Measurements from ENCODE around the gene P3H2. TPM values are rescaled to one million over a fixed set of nuclear protein-coding genes. Genes with fewer than 3 reads are reported as not detected.

P3H2 gene
- total and polyA plus RNA-seq, 2 donors (not counting 1 experiment from before 2014, with no cell fraction given), result not detected

DNA sequence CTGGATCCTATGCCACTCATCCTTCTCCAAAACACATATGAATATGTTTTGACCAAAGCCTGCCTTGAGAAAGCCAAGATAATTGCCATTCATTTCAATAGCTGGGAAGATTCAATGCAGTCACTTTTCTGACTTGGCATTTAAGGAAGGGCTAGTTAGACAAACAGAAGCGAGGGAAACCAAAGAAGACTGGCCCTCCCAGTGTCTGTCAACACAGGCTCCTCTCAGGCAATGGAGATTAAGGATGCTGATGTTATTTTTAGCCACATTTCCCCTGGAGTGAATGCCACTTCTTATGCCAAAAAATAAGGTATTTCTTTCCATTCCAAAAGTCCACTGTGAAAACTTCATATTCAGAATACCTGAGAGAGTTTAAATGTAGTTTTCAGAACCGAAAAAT is 101.7 kb downstream of the P3H2 start:
- no peaks in the 10 kb centered on the region for H3K9me3 ChIP-seq (ENCODE audit: control extremely low read depth in 1 of 3, control insufficient read depth in 2 of 3, insufficient read depth in 1 of 3, low read length in 2 of 3)
- no peak overlapping the region for H3K9ac ChIP-seq (ENCODE audit: low read length)
- H3K27me3 Mint-ChIP-seq, result peaks cover 4% of the 10 kb centered on the region
- DNase-seq (no peak), ATAC-seq (ENCODE audit: low read depth) (no peak)
- no peaks in the 10 kb centered on the region for H3K36me3 ChIP-seq (replicated peaks in 1 of 2; ENCODE audit: control extremely low read depth in 1 of 2, control insufficient read depth in 1 of 2, extremely low read depth in 1 of 2, insufficient read depth in 2 of 2, low read length in 1 of 2)
- no peaks in the 10 kb centered on the region for H3K4me1 Mint-ChIP-seq
- no peaks in the 10 kb centered on the region for H3K4me1 ChIP-seq (ENCODE audit: control insufficient read depth in 2 of 2, insufficient read depth in 2 of 2, low read length in 2 of 2)
- H3K4me3 ChIP-seq (ENCODE audit: control extremely low read depth in 1 of 5, extremely low read depth in 1 of 5, insufficient read depth in 1 of 5, low read depth in 2 of 5, low read length in 4 of 5), result no peak overlapping the region
- ChIA-PET POLR2A (no interaction called here), CTCF (no interaction called here)
- H3K27me3 ChIP-seq (replicated peaks in 1 of 4; ENCODE audit: control extremely low read depth in 1 of 4, control insufficient read depth in 3 of 4, insufficient read depth in 4 of 4, low read length in 3 of 4), result no peaks in the 10 kb centered on the region
- no peak overlapping the region for H3K4me3 Mint-ChIP-seq
- H3K27ac ChIP-seq (ENCODE audit: low read length in 2 of 2), result no peak overlapping the region
- H2AFZ ChIP-seq (ENCODE audit: insufficient read depth, low read depth, low read length, poor library complexity, severe bottlenecking), result no peak overlapping the region
- no peaks in the 10 kb centered on the region for H4K20me1 ChIP-seq (ENCODE audit: control insufficient read depth, insufficient read depth, low read length, poor library complexity, severe bottlenecking)
- H3K79me2 ChIP-seq (ENCODE audit: control insufficient read depth, insufficient read depth, low read length), result no peaks in the 10 kb centered on the region
- no peak for TF ChIP-seq EZH2 (IDR thresholded peaks at IDR 0.05; ENCODE audit: borderline replicate concordance, insufficient read depth, low read depth, low read length, poor library complexity, severe bottlenecking)
- TF ChIP-seq, protein P1, sequence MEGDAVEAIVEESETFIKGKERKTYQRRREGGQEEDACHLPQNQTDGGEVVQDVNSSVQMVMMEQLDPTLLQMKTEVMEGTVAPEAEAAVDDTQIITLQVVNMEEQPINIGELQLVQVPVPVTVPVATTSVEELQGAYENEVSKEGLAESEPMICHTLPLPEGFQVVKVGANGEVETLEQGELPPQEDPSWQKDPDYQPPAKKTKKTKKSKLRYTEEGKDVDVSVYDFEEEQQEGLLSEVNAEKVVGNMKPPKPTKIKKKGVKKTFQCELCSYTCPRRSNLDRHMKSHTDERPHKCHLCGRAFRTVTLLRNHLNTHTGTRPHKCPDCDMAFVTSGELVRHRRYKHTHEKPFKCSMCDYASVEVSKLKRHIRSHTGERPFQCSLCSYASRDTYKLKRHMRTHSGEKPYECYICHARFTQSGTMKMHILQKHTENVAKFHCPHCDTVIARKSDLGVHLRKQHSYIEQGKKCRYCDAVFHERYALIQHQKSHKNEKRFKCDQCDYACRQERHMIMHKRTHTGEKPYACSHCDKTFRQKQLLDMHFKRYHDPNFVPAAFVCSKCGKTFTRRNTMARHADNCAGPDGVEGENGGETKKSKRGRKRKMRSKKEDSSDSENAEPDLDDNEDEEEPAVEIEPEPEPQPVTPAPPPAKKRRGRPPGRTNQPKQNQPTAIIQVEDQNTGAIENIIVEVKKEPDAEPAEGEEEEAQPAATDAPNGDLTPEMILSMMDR (IDR thresholded peaks at IDR 0.05), result no peak
- H3K4me2 ChIP-seq (replicated peaks; ENCODE audit: low read depth, low read length, poor library complexity, severe bottlenecking), result no peak overlapping the region
- 100% methylated on average over 1 of the region's 2 CpGs for WGBS (ENCODE audit: insufficient coverage)
- H3K9me3 Mint-ChIP-seq (ENCODE audit: insufficient read depth), result no peaks in the 10 kb centered on the region
- intact Hi-C loops (cut with micrococcal nuclease), result no loop called here
- no peak overlapping the region for H3K27ac Mint-ChIP-seq

DNA sequence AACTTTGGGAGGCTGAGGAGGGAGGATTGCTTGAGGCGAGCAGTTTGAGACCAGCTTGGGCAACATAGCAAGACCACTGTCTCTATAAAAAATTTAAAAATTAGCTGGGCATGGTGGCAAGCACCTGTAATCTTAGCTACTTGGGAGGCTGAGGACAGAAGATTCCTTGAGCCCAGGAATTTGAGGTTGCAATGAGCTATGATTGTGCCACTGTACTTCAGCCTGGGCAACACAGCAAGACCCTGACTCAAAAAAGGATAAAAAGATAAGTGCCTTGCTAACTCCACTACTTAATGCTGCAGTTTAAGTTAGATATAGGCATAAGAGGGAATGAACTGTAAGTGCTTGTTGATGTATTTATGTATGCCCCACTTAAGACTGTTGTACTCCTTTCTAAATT is 102.2 kb downstream of the P3H2 start:
- no peaks in the 10 kb centered on the region for H3K4me1 Mint-ChIP-seq
- no peak overlapping the region for H3K27ac ChIP-seq (ENCODE audit: low read length in 2 of 2)
- DNase-seq (no peak), ATAC-seq (ENCODE audit: low read depth) (no peak)
- H3K27me3 ChIP-seq (replicated peaks in 1 of 4; ENCODE audit: control extremely low read depth in 1 of 4, control insufficient read depth in 3 of 4, insufficient read depth in 4 of 4, low read length in 3 of 4), result no peaks in the 10 kb centered on the region
- TF ChIP-seq, protein P1 (IDR thresholded peaks at IDR 0.05), result no peak
- no peak for TF ChIP-seq EZH2 (IDR thresholded peaks at IDR 0.05; ENCODE audit: borderline replicate concordance, insufficient read depth, low read depth, low read length, poor library complexity, severe bottlenecking)
- no peak overlapping the region for H3K4me3 ChIP-seq (ENCODE audit: control extremely low read depth in 1 of 5, extremely low read depth in 1 of 5, insufficient read depth in 1 of 5, low read depth in 2 of 5, low read length in 4 of 5)
- H3K4me2 ChIP-seq (replicated peaks; ENCODE audit: low read depth, low read length, poor library complexity, severe bottlenecking), result no peak overlapping the region
- no peak overlapping the region for H3K9ac ChIP-seq (ENCODE audit: low read length)
- CTCF ChIA-PET, result no interaction called here
- whole genome bisulfite sequencing (ENCODE audit: insufficient coverage), result no CpG with 5 or more reads among the region's 1 CpG
- H3K36me3 ChIP-seq (replicated peaks in 1 of 2; ENCODE audit: control extremely low read depth in 1 of 2, control insufficient read depth in 1 of 2, extremely low read depth in 1 of 2, insufficient read depth in 2 of 2, low read length in 1 of 2), result no peaks in the 10 kb centered on the region
- no peak overlapping the region for H2AFZ ChIP-seq (ENCODE audit: insufficient read depth, low read depth, low read length, poor library complexity, severe bottlenecking)
- intact Hi-C loops (cut with micrococcal nuclease), result no loop called here
- H3K9me3 Mint-ChIP-seq (ENCODE audit: insufficient read depth), result no peaks in the 10 kb centered on the region
- H3K4me3 Mint-ChIP-seq, result no peak overlapping the region
- no peaks in the 10 kb centered on the region for H3K79me2 ChIP-seq (ENCODE audit: control insufficient read depth, insufficient read depth, low read length)
- peaks cover 4% of the 10 kb centered on the region for H3K27me3 Mint-ChIP-seq
- H3K9me3 ChIP-seq (ENCODE audit: control extremely low read depth in 1 of 3, control insufficient read depth in 2 of 3, insufficient read depth in 1 of 3, low read length in 2 of 3), result no peaks in the 10 kb centered on the region
- H3K27ac Mint-ChIP-seq, result no peak overlapping the region
- no peaks in the 10 kb centered on the region for H3K4me1 ChIP-seq (ENCODE audit: control insufficient read depth in 2 of 2, insufficient read depth in 2 of 2, low read length in 2 of 2)
- no peaks in the 10 kb centered on the region for H4K20me1 ChIP-seq (ENCODE audit: control insufficient read depth, insufficient read depth, low read length, poor library complexity, severe bottlenecking)
- POLR2A ChIA-PET, result no interaction called here

Data from B cell (primary cell).